Fibroblast of lung (primary cell): Measurements from ENCODE around the gene PCDHA8. TPM values are rescaled to one million over a fixed set of nuclear protein-coding genes. Genes with fewer than 3 reads are reported as not detected.
A peak's percentile ranks its signal among the peaks of the same experiment; 100 is the strongest.
"Not testable (repeated sequence)": the region's sequence is repeated elsewhere in the genome, so short reads cannot be mapped to it uniquely, and the experiment has no call there.

Experiments used
- DNase-seq, 2 donors: peaks; one replicate each; pipeline versions ENCODE4 v3.0.0 to v3.0.0-alpha.2; 2010; ENCODE audit warnings: low read depth in 2 of 2
- H2AFZ ChIP-seq: 2 replicates; pipeline ENCODE4 v1.5.1; 2012; ENCODE audit warnings: low read length, control low read depth, inconsistent platforms
- H3K27ac ChIP-seq: 2 replicates; pipeline ENCODE4 v1.5.1; 2011; ENCODE audit warnings: low read length, control low read depth; ENCODE audit not compliant: insufficient read depth
- H3K27me3 ChIP-seq: 2 replicates; pipeline ENCODE4 v1.5.1; 2011; ENCODE audit warnings: mild to moderate bottlenecking, low read length; ENCODE audit not compliant: control insufficient read depth, insufficient read depth
- H3K36me3 ChIP-seq: 2 replicates; pipeline ENCODE4 v1.5.1; 2011; ENCODE audit warnings: low read length; ENCODE audit not compliant: control insufficient read depth, insufficient read depth
- H3K4me1 ChIP-seq: 2 replicates; pipeline ENCODE4 v1.5.1; 2011; ENCODE audit warnings: low read length; ENCODE audit not compliant: control insufficient read depth, insufficient read depth; ENCODE audit errors: extremely low read depth
- H3K4me2 ChIP-seq: 2 replicates; pipeline ENCODE4 v1.5.1; 2011; ENCODE audit warnings: low read length, control low read depth; ENCODE audit not compliant: insufficient read depth; ENCODE audit errors: extremely low read depth
- H3K4me3 ChIP-seq, 4 experiments: fragments of 200-600 bp in 1 of 4; sonication (generic) in 1 of 4; replicated peaks in 1 of 4; 2 replicates each; pipeline ENCODE4 v1.5.1; 2011 to 2016; ENCODE audit warnings: low read length in 4 of 4, low read depth in 3 of 4, mild to moderate bottlenecking in 3 of 4, control low read depth in 2 of 4, inconsistent platforms in 1 of 4, mixed read lengths in 1 of 4; ENCODE audit not compliant: insufficient read depth in 1 of 4; ENCODE audit errors: control extremely low read depth in 1 of 4
- H3K79me2 ChIP-seq: 2 replicates; pipeline ENCODE4 v1.5.1; 2012; ENCODE audit warnings: mild to moderate bottlenecking, low read length, inconsistent platforms; ENCODE audit not compliant: control insufficient read depth, insufficient read depth
- H3K9ac ChIP-seq: 2 replicates; pipeline ENCODE4 v1.5.1; 2011; ENCODE audit warnings: mild to moderate bottlenecking, low read length, control low read depth; ENCODE audit not compliant: insufficient read depth
- H3K9me3 ChIP-seq: 2 replicates; pipeline ENCODE4 v1.5.1; 2012; ENCODE audit warnings: low read depth, low read length; ENCODE audit not compliant: control insufficient read depth, insufficient read depth
- H4K20me1 ChIP-seq: 2 replicates; pipeline ENCODE4 v1.5.1; 2011; ENCODE audit warnings: low read length; ENCODE audit not compliant: control insufficient read depth, insufficient read depth; ENCODE audit errors: extremely low read depth
- CTCF ChIP-seq, 2 donors: IDR thresholded peaks in 1 of 2; conservative IDR thresholded peaks in 1 of 2; 1 replicate in 1 of 2; 2 replicates in 1 of 2; pipeline ENCODE4 v1.5.1; 2011 to 2012; ENCODE audit warnings: low read length in 2 of 2, control low read depth in 1 of 2, inconsistent platforms in 1 of 2, low read depth in 1 of 2, mild to moderate bottlenecking in 1 of 2
- EZH2 ChIP-seq: IDR thresholded peaks from 2 replicates; pipeline ENCODE4 v1.5.1; 2012; ENCODE audit warnings: low read length, control low read depth, mild to moderate bottlenecking; ENCODE audit errors: missing control alignments
- polyA minus RNA-seq: library from RNA; depleted of rRNA, polyadenylated mRNA; stranded (reverse); fragments of >200 nt; gene quantifications from 2 replicates; pipeline ENCODE4 v1.2.3, GENCODE V29; 2011; ENCODE audit warnings: low replicate concordance
- polyA plus RNA-seq, 2 donors: library from polyadenylated mRNA; depleted of rRNA in 1 of 2; stranded (reverse) in 1 of 2; unstranded in 1 of 2; fragments of >200 nt; gene quantifications; 2 replicates each; pipeline ENCODE4 v1.2.1, GENCODE V29; 2011 to 2012; ENCODE audit warnings: missing spikeins in 1 of 2
- total RNA-seq: library from RNA; depleted of rRNA; stranded (reverse); fragments of >200 nt; gene quantifications from 2 replicates; pipeline ENCODE4 v1.2.1, GENCODE V29; 2014

The PCDHA8 gene
- total RNA-seq (under 0.01 and 0.33 TPM in 2 replicates), polyA plus RNA-seq (0.01 and 0.33 TPM in 2 replicates), polyA minus RNA-seq (not detected in 2 replicates)
- polyA plus RNA-seq (2012): 0.26 TPM in 1 of 2 replicates, not detected in the other

GRCh38 chr5:140840978-140841962 lies at the start of gene PCDHA8:
PCDHA8 (plus strand) TSS chr5:140841187; CDS start chr5:140841322, 135 bp downstream.
- H3K4me2 ChIP-seq: no peak within 1 kb of the TSS
- no peaks in the 10 kb centered on the region for H3K9me3 ChIP-seq
- H3K4me3 ChIP-seq: no peak within 1 kb of the TSS
- no peak within 1 kb of the TSS for H3K9ac ChIP-seq
- no peak for DNase-seq
- no peaks in the 10 kb centered on the region for H3K79me2 ChIP-seq
- H3K27me3 ChIP-seq: no peaks in the 10 kb centered on the region
- TF ChIP-seq CTCF (conservative IDR thresholded peaks at IDR 0.05 in 1 of 2, IDR thresholded peaks at IDR 0.05 in 1 of 2; ENCODE audit: low read depth in 1 of 2, low read length in 2 of 2): peak in 1 of 2 donors; percentile 10
- no peak for TF ChIP-seq EZH2
- no peaks in the 10 kb centered on the region for H3K36me3 ChIP-seq
- no peak within 1 kb of the TSS for H2AFZ ChIP-seq
- H3K27ac ChIP-seq: no peak within 1 kb of the TSS
- no peaks in the 10 kb centered on the region for H3K4me1 ChIP-seq
- no peaks in the 10 kb centered on the region for H4K20me1 ChIP-seq

DNA sequence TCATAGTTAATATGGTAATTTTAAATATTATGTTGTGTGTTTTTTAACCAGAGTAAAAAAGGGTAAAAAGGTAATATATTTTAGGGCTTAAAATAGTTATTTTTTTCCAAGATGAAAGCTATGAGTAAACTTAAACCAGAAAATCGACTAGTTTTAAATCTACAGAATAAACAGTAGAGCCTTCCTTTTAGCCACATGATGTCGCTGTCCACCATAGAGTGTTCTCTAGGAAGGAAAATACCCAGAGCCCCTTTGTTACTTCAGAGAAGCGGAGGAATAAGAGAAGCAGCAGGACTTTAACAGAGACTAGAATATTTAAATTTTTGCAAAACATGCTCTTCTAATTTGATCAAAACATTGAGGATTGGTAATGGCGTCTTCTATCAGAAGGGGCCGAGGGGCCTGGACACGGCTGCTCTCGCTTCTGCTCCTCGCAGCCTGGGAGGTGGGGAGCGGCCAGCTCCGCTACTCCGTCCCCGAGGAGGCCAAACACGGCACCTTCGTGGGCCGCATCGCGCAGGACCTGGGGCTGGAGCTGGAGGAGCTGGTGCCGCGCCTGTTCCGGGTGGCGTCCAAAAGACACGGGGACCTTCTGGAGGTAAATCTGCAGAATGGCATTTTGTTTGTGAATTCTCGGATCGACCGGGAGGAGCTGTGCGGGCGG lies 46.3 kb upstream of the PCDHA8 start, which contains the start of gene PCDHA2:
TSS of gene PCDHA2 (plus strand) at position 258 of the 664 bp plus-strand sequence.
- TF ChIP-seq CTCF (conservative IDR thresholded peaks at IDR 0.05 in 1 of 2, IDR thresholded peaks at IDR 0.05 in 1 of 2; ENCODE audit: low read depth in 1 of 2, low read length in 2 of 2) (peak in 1 of 2 donors; percentile 6), EZH2 (no peak)
- no peak within 1 kb of the TSS for H3K27ac ChIP-seq
- no peak within 1 kb of the TSS for H3K4me2 ChIP-seq
- H3K4me3 ChIP-seq: peak within 1 kb of the TSS in 2 of 4 experiments; percentile 7 to 23
- no peaks in the 10 kb centered on the region for H3K79me2 ChIP-seq
- H3K4me1 ChIP-seq: no peaks in the 10 kb centered on the region
- no peak within 1 kb of the TSS for H3K9ac ChIP-seq
- no peaks in the 10 kb centered on the region for H3K9me3 ChIP-seq
- H3K27me3 ChIP-seq: no peaks in the 10 kb centered on the region
- H4K20me1 ChIP-seq: no peaks in the 10 kb centered on the region
- H3K36me3 ChIP-seq: no peaks in the 10 kb centered on the region
- peak in 1 of 2 donors; percentile 5 for DNase-seq
- no peak within 1 kb of the TSS for H2AFZ ChIP-seq

DNA sequence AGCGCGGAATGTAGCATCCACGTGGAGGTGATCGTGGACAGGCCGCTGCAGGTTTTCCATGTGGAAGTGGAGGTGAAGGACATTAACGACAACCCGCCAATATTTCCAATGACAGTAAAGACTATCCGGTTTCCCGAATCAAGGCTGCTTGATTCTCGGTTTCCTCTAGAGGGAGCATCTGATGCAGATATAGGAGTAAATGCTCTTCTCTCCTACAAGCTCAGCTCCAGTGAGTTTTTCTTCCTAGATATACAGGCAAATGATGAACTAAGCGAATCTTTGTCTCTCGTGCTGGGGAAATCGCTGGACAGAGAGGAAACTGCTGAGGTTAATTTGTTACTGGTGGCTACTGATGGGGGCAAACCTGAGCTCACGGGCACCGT lies 45.7 kb upstream of the PCDHA8 start:
- no peak overlapping the region for H2AFZ ChIP-seq
- H3K4me2 ChIP-seq: no peak overlapping the region
- no peaks in the 10 kb centered on the region for H3K9me3 ChIP-seq
- no peaks in the 10 kb centered on the region for H3K79me2 ChIP-seq
- H3K4me3 ChIP-seq: peak overlapping the region in 1 of 4 experiments; percentile 7
- TF ChIP-seq EZH2 (no peak), CTCF (conservative IDR thresholded peaks at IDR 0.05 in 1 of 2, IDR thresholded peaks at IDR 0.05 in 1 of 2; ENCODE audit: low read depth in 1 of 2, low read length in 2 of 2) (no peak)
- no peaks in the 10 kb centered on the region for H4K20me1 ChIP-seq
- H3K36me3 ChIP-seq: no peaks in the 10 kb centered on the region
- no peak overlapping the region for H3K27ac ChIP-seq
- H3K9ac ChIP-seq: no peak overlapping the region
- no peaks in the 10 kb centered on the region for H3K4me1 ChIP-seq
- no peak for DNase-seq
- H3K27me3 ChIP-seq: no peaks in the 10 kb centered on the region

- DNase-seq, H2AFZ ChIP-seq, H3K4me2 ChIP-seq, H3K27ac ChIP-seq, H4K20me1 ChIP-seq, H3K9ac ChIP-seq, H3K36me3 ChIP-seq, H3K27me3 ChIP-seq, H3K9me3 ChIP-seq, H3K79me2 ChIP-seq, H3K4me1 ChIP-seq, H3K4me3 ChIP-seq: not testable (repeated sequence)
These were observed 44.8 kb upstream of the PCDHA8 start for GRCh38 chr5:140796072-140796717.
